Spinal cord (tissue), 10 donors: Measurements from ENCODE around the gene ESYT2. TPM values are rescaled to one million over a fixed set of nuclear protein-coding genes. Genes with fewer than 3 reads are reported as not detected.

Experiments used
- DNase-seq, 6 donors: peaks; one replicate each; pipeline versions ENCODE4 v3.0.0 to v3.0.0-alpha.2; 2013 to 2015; ENCODE audit warnings: low spot score in 6 of 6, low read depth in 4 of 6
- H3K27ac ChIP-seq: one replicate; pipeline ENCODE4 v1.5.1; 2013; ENCODE audit warnings: low read depth, low read length, control low read depth
- H3K27me3 ChIP-seq: one replicate; pipeline ENCODE4 v1.6.1; 2013; ENCODE audit warnings: low read length; ENCODE audit not compliant: control insufficient read depth, insufficient read depth
- H3K36me3 ChIP-seq: one replicate; pipeline ENCODE4 v1.6.1; 2013; ENCODE audit warnings: low read length; ENCODE audit not compliant: control insufficient read depth, insufficient read depth
- H3K4me1 ChIP-seq: one replicate; pipeline ENCODE4 v1.6.1; 2013; ENCODE audit warnings: low read length; ENCODE audit not compliant: control insufficient read depth, insufficient read depth
- H3K4me3 ChIP-seq: one replicate; pipeline ENCODE4 v1.5.1; 2013; ENCODE audit warnings: low read depth, low read length, control low read depth
- H3K9me3 ChIP-seq: one replicate; pipeline ENCODE4 v1.6.1; 2013; ENCODE audit warnings: low read length; ENCODE audit not compliant: control insufficient read depth, insufficient read depth
- WGBS: methylation state at CpG from one replicate; pipeline ENCODE4 v1.1.5; 2013; ENCODE audit warnings: missing lambda C conversion rate; ENCODE audit not compliant: insufficient coverage; 5-methylcytosine and 5-hydroxymethylcytosine counted together
- polyA plus RNA-seq, 2 donors: library from polyadenylated mRNA; unstranded; fragments of 120-200 nt; gene quantifications; one replicate each; pipeline ENCODE4 v1.2.1, GENCODE V29; 2013; ENCODE audit not compliant: insufficient read length in 2 of 2
- total RNA-seq, 2 donors: library from RNA; depleted of rRNA in 1 of 2; stranded (reverse); fragments of 120-200 nt in 1 of 2; fragments of >200 nt in 1 of 2; gene quantifications; one replicate each; pipeline versions ENCODE4 v1.2.3 to v1.2.4, GENCODE V29; 2013 to 2014
- donor health status: healthy.

ESYT2 gene
- total and polyA plus RNA-seq, 4 donors: 28.0 to 73.9 (median 51.9) TPM

- no peak overlapping the region for H3K27ac ChIP-seq
- no peaks in the 10 kb centered on the region for H3K9me3 ChIP-seq
- no peak for DNase-seq
- WGBS: 90% methylated on average over 4 of the region's 6 CpGs
- peaks cover 34% of the 10 kb centered on the region for H3K36me3 ChIP-seq
- peaks cover 6% of the 10 kb centered on the region for H3K4me1 ChIP-seq
- H3K4me3 ChIP-seq: no peak overlapping the region
- no peaks in the 10 kb centered on the region for H3K27me3 ChIP-seq
Observed at GRCh38 chr7:158786898-158787297, 42.4 kb downstream of the ESYT2 start.

DNA sequence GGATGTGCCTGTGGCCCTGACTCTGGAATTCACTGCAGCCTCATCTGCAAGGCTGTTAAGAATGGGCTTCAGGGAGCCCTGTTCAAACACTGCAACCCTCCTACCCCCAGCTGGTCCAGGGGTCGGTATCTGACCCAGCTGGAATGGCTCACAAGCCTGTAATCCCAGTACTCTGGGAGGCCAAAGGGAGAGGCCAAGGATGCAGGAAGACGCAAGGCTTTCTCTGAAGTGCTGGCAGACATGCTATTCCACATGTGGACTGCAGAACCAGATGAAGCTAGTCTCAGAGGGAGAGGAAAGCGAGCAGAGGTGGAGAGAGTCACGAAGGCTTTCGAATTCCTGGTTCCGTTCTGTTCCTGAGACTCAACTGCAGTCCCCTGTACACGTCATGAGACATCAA, 45.0 kb downstream of the ESYT2 start:
- peak in 1 of 6 donors; percentile 26 for DNase-seq
- Histone ChIP-seq H3K9me3 (no peaks in the 10 kb centered on the region), H3K27me3 (no peaks in the 10 kb centered on the region), H3K27ac (peak overlapping the region; percentile 50), H3K4me3 (no peak overlapping the region), H3K36me3 (peaks cover 32% of the 10 kb centered on the region), H3K4me1 (peaks cover 6% of the 10 kb centered on the region)
- 67% methylated on average over 2 of the region's 7 CpGs for WGBS

GRCh38 chr7:158783595-158783994, 45.7 kb downstream of the ESYT2 start:
- H3K9me3 ChIP-seq: no peaks in the 10 kb centered on the region
- no peaks in the 10 kb centered on the region for H3K27me3 ChIP-seq
- peak overlapping the region; percentile 50 for H3K27ac ChIP-seq
- DNase-seq: no peak
- peaks cover 6% of the 10 kb centered on the region for H3K4me1 ChIP-seq
- H3K36me3 ChIP-seq: peaks cover 32% of the 10 kb centered on the region
- no peak overlapping the region for H3K4me3 ChIP-seq
- WGBS: 74% methylated on average over 5 of the region's 8 CpGs

- no peak overlapping the region for H3K4me3 ChIP-seq
- no peak overlapping the region for H3K27ac ChIP-seq
- peak in 1 of 6 donors; percentile 16 for DNase-seq
- 84% methylated on average over 20 of the region's 20 CpGs for WGBS
- H3K9me3 ChIP-seq: no peaks in the 10 kb centered on the region
- H3K27me3 ChIP-seq: no peaks in the 10 kb centered on the region
- H3K4me1 ChIP-seq: peaks cover 6% of the 10 kb centered on the region
- peaks cover 32% of the 10 kb centered on the region for H3K36me3 ChIP-seq
Observed at GRCh38 chr7:158782761-158783401, 46.4 kb downstream of the ESYT2 start.

DNA sequence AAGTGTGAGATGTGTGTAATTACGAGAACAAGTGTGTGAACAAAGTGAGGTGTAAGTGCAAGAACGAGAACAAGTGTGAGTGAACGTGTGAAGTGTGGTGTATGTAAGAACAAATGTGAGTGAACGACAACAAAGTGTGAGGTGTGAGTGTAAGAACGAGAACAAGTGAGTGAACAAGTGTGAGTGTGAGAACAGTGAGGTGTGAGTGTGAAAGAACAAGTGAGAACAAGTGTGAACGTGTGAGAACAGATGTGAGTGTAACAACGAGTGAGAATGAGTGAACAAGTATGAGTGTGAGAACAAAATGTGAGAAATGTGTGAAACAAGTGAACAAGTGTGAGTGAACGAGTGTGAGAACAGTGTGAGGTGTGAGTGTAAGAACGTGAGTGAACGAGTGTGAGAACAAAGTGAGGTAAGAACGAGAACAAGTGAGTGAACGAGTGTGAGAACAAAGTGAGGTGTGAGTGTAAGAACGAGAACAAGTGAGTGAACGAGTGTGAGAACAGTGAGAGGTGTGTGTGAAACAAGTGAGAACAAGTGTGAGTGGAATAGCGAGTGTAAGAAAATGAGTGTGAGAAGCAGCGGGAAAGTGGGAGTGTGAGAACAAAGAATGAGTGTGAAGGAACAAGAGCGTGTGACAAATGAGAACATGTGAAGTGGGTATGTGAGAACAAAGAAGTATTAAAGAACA, 47.2 kb downstream of the ESYT2 start:
- Histone ChIP-seq H3K9me3 (no peaks in the 10 kb centered on the region), H3K27ac (no peak overlapping the region)

DNA sequence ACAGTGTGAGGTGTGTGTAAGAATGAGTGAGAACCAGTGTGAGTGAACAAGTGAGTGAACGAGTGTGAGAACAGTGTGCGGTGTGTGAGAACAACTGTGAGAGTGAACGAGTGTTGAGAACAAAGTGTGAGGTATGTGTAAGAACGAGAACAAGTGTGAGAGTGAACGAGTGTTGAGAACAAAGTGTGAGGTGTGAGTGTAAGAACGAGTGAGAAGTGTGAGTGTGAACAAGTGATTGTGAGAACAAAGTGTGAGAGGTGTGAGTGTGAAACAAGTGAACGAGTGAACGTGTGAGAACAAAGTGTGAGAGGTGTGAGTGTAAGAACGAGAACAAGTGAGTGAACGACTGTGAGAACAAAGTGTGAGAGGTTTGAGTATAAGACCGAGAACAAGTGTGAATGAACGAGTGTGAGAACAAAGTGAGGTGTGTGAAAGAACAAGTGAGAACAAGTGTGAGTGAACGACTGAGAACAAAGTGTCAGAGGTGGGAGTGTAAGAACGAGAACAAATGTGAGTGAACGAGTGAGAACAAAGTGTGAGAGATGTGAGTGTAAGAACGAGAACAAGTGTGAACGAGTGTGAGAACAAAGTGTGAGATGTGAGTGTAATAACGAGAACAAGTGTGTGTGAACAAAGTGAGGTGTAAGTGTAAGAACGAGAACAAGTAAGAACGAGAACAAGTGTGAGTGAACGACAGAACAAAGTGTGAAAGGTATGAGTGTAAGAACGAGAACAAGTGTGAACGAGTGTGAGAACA, 47.9 kb downstream of the ESYT2 start:
- 94% methylated on average over 23 of the region's 23 CpGs for WGBS
- Histone ChIP-seq H3K9me3 (no peaks in the 10 kb centered on the region), H3K36me3 (peaks cover 32% of the 10 kb centered on the region), H3K4me1 (peaks cover 6% of the 10 kb centered on the region), H3K4me3 (no peak overlapping the region), H3K27me3 (no peaks in the 10 kb centered on the region), H3K27ac (no peak overlapping the region)
- DNase-seq: no peak

More for the DNA sequence above, 47.2 kb downstream of the ESYT2 start:
- Histone ChIP-seq H3K4me1 (peaks cover 6% of the 10 kb centered on the region), H3K4me3 (no peak overlapping the region), H3K36me3 (peaks cover 32% of the 10 kb centered on the region), H3K27me3 (no peaks in the 10 kb centered on the region)
- DNase-seq: no peak
- 92% methylated on average over 17 of the region's 17 CpGs for WGBS

DNA sequence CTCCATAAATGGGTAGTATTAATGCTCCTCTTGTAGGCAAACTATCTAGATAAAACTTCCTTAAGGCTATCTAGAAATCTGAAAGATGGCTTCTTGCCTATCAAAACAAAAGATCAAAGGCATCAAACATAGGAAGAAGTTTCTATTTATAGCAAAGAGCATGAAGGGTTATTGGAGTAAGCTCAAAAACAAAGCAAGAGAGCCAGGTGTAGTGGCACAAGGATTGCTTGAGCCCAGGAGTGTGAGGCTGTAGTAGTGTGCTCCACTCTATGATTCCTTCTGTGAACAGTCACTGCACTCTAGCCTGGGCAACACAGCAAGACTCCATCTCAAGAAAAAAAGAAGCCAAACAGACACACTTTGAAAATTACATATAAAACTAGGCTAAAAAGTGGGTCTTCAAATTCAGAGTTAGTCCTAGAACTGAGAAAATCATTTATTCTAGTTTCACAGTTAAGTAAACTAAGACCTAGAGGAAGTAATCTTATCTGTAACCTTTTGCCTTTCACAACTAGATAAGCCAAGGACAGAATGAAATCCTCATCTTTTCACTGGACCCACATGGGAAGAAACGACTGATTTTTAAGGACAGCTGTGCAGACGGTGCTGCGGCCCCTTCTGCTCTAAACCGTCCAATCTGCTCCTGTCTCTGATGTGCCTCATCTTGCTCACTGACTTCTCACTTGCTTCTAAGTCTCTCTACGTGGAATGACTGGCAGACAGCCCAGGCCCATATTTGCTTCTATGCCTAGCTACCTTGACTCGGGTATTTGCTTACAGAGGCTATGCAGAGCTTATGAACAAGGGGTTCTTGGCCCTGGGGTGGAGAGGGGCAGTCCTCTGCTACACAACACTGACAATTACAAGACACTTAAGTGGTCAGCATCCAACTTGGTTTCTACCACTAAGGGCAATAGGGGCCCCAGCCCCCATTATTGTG, 50.0 kb downstream of the ESYT2 start:
- H3K4me3 ChIP-seq: no peak overlapping the region
- WGBS: 76% methylated on average over 5 of the region's 6 CpGs
- H3K27ac ChIP-seq: peak overlapping the region; percentile 16
- no peaks in the 10 kb centered on the region for H3K27me3 ChIP-seq
- H3K4me1 ChIP-seq: peaks cover 6% of the 10 kb centered on the region
- no peaks in the 10 kb centered on the region for H3K9me3 ChIP-seq
- no peak for DNase-seq
- peaks cover 31% of the 10 kb centered on the region for H3K36me3 ChIP-seq

DNA sequence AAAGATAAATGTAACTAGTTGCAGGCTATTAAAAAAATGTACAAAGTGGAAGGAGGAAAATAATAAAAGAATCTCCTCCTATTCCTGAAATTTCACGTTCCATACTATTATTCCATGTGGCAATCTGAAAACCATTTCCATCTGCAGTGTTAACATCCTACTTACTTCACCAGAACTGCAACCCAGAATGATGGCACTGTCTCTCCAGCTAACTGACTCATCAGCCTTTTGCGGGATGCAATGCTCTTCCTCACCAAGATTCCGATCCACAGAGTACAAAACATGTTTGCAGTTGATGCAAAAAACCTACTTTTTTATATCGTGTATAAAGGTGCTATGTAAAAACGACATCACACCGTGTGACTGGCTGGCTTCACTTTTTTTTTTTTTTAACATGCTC, 50.8 kb downstream of the ESYT2 start:
- WGBS: 100% methylated on average over 1 of the region's 6 CpGs
- H3K4me3 ChIP-seq: no peak overlapping the region
- H3K27ac ChIP-seq: peak overlapping the region; percentile 16
- H3K27me3 ChIP-seq: no peaks in the 10 kb centered on the region
- H3K9me3 ChIP-seq: no peaks in the 10 kb centered on the region
- peaks cover 23% of the 10 kb centered on the region for H3K36me3 ChIP-seq
- peaks cover 2% of the 10 kb centered on the region for H3K4me1 ChIP-seq
- no peak for DNase-seq

- no peaks in the 10 kb centered on the region for H3K27me3 ChIP-seq
- H3K27ac ChIP-seq: no peak overlapping the region
- no peaks in the 10 kb centered on the region for H3K4me1 ChIP-seq
- H3K36me3 ChIP-seq: peaks cover 21% of the 10 kb centered on the region
- 85% methylated on average over 3 of the region's 10 CpGs for WGBS
- no peaks in the 10 kb centered on the region for H3K9me3 ChIP-seq
- H3K4me3 ChIP-seq: no peak overlapping the region
- DNase-seq: no peak
Observed at GRCh38 chr7:158777793-158778192, 51.5 kb downstream of the ESYT2 start.
